GM23248 (cell line): ENCODE data around the gene ABLIM2. TPM values are rescaled to one million over a fixed set of nuclear protein-coding genes. Genes with fewer than 3 reads are reported as not detected.

ENCODE experiments used
- DNase-seq: peaks from one replicate; pipeline ENCODE4 v3.0.0-alpha.2; 2015
- H2AFZ ChIP-seq: fragments of 200-600 bp; sonication (generic); 2 replicates; pipeline ENCODE4 v1.6.1; 2016; ENCODE audit warnings: antibody characterized with exemption
- H3F3A ChIP-seq: fragments of 200-600 bp; sonication (generic); 2 replicates; pipeline ENCODE4 v1.6.1; 2016; ENCODE audit warnings: mild to moderate bottlenecking, antibody characterized with exemption, mixed run types; ENCODE audit not compliant: insufficient read depth
- H3K27ac ChIP-seq: fragments of 200-600 bp; sonication (generic); 2 replicates; pipeline ENCODE4 v1.5.1; 2016; ENCODE audit warnings: mild to moderate bottlenecking
- H3K27me3 ChIP-seq: fragments of 200-600 bp; sonication (generic); replicated peaks from 2 replicates; pipeline ENCODE4 v1.6.1; 2016; ENCODE audit warnings: mild to moderate bottlenecking; ENCODE audit not compliant: insufficient read depth
- H3K36me3 ChIP-seq: fragments of 200-600 bp; sonication (generic); 2 replicates; pipeline ENCODE4 v1.6.1; 2016; ENCODE audit warnings: low read depth, mild to moderate bottlenecking
- H3K4me1 ChIP-seq: fragments of 200-600 bp; sonication (generic); 2 replicates; pipeline ENCODE4 v1.6.1; 2016; ENCODE audit warnings: mild to moderate bottlenecking; ENCODE audit not compliant: insufficient read depth
- H3K4me2 ChIP-seq: fragments of 200-600 bp; sonication (generic); one replicate; pipeline ENCODE4 v1.6.1; 2016; ENCODE audit warnings: mild to moderate bottlenecking; ENCODE audit not compliant: unreplicated experiment
- H3K4me3 ChIP-seq: fragments of 200-600 bp; sonication (generic); 2 replicates; pipeline ENCODE4 v1.5.1; 2016; ENCODE audit warnings: mild to moderate bottlenecking
- H3K79me2 ChIP-seq: fragments of 200-600 bp; sonication (generic); 2 replicates; pipeline ENCODE4 v1.6.1; 2016; ENCODE audit warnings: mild to moderate bottlenecking; ENCODE audit not compliant: insufficient read depth
- H3K9ac ChIP-seq: fragments of 200-600 bp; sonication (generic); 2 replicates; pipeline ENCODE4 v1.6.1; 2016; ENCODE audit warnings: mild to moderate bottlenecking
- H3K9me2 ChIP-seq: fragments of 200-600 bp; sonication (generic); 2 replicates; pipeline ENCODE4 v1.6.1; 2016; ENCODE audit warnings: mixed run types, mild to moderate bottlenecking, moderate library complexity; ENCODE audit not compliant: insufficient read depth
- H3K9me3 ChIP-seq: fragments of 200-600 bp; sonication (generic); one replicate; pipeline ENCODE4 v1.6.1; 2017; ENCODE audit warnings: low read depth
- H4K20me1 ChIP-seq: fragments of 200-600 bp; sonication (generic); 2 replicates; pipeline ENCODE4 v1.6.0; 2016; ENCODE audit not compliant: insufficient read depth
- EZH2 ChIP-seq: fragments of 200-600 bp; sonication (generic); IDR thresholded peaks from 2 replicates; pipeline ENCODE4 v1.6.1; 2018; ENCODE audit warnings: antibody characterized with exemption, mild to moderate bottlenecking; ENCODE audit not compliant: insufficient read depth, poor library complexity, severe bottlenecking
- EZH2phosphoT487 ChIP-seq: fragments of 200-600 bp; sonication (generic); IDR thresholded peaks from 2 replicates; pipeline ENCODE4 v1.6.1; 2018; ENCODE audit warnings: antibody characterized with exemption, moderate library complexity, mild to moderate bottlenecking, low read depth; ENCODE audit not compliant: insufficient read depth
- WGBS, 2 experiments: methylation state at CpG; one replicate each; pipeline ENCODE4 v1.1.6; 2015 to 2017; ENCODE audit warnings: low lambda C conversion rate in 2 of 2, low coverage in 1 of 2; ENCODE audit errors: missing lambda C conversion rate in 2 of 2; 5-methylcytosine and 5-hydroxymethylcytosine counted together
- in situ Hi-C: fragments of 300-500 bp; cut with MboI; formaldehyde crosslinking; loops from 2 replicates; pipeline ENCODE4 v1.15.0; 2020
- polyA plus RNA-seq: library from polyadenylated mRNA; unstranded; fragments of >200 nt; fragmentation: Nextera tagmentation; extraction: Ambion mirVana; gene quantifications from 2 replicates; pipeline ENCODE4 v1.2.1, GENCODE V29; 2016
- total RNA-seq: library from RNA; depleted of rRNA; stranded (reverse); fragments of >200 nt; shearing (Covaris generic); gene quantifications from 2 replicates; pipeline ENCODE4 v1.2.3, GENCODE V29; 2014

ABLIM2 gene
- total and polyA plus RNA-seq, 2 experiments from 2014 or later: not detected

- in situ Hi-C loops: no loop called here
- Histone ChIP-seq H3K27ac (no peak overlapping the region), H3K27me3 (no peaks in the 10 kb centered on the region), H3K9me3 (no peaks in the 10 kb centered on the region), H3K4me1 (peaks cover 54% of the 10 kb centered on the region), H3F3A (peaks cover 43% of the 10 kb centered on the region), H3K9ac (no peak overlapping the region), H3K9me2 (no peaks in the 10 kb centered on the region), H2AFZ (no peak overlapping the region), H3K36me3 (peaks cover 29% of the 10 kb centered on the region), H4K20me1 (peaks cover 19% of the 10 kb centered on the region; the same call in 1 of the 2 replicates), H3K79me2 (peaks cover 100% of the 10 kb centered on the region), H3K4me3 (no peak overlapping the region), H3K4me2 (no peak overlapping the region)
- DNase-seq: no peak
- TF ChIP-seq EZH2phosphoT487 (no peak), EZH2 (no peak)
- WGBS, 2 experiments: 95% methylated on average over 1 of the region's 1 CpG
Measured at GRCh38 chr4:7932287-7932686, 226.3 kb downstream of the ABLIM2 start.

GRCh38 chr4:7929118-7929951 lies 229.3 kb downstream of the ABLIM2 start:
- Histone ChIP-seq H3K27me3 (no peaks in the 10 kb centered on the region), H3K9me3 (no peaks in the 10 kb centered on the region), H2AFZ (no peak overlapping the region), H3K36me3 (peaks cover 41% of the 10 kb centered on the region), H3K27ac (no peak overlapping the region), H3K4me2 (no peak overlapping the region), H3K9ac (0 out of 2 replicates have a peak overlapping the region, but pooled peaks have one; percentile 25), H3K4me3 (no peak overlapping the region), H4K20me1 (peaks cover 33% of the 10 kb centered on the region), H3K4me1 (peaks cover 38% of the 10 kb centered on the region), H3K79me2 (peaks cover 100% of the 10 kb centered on the region), H3K9me2 (no peaks in the 10 kb centered on the region), H3F3A (peaks cover 45% of the 10 kb centered on the region)
- no peak for TF ChIP-seq EZH2
- in situ Hi-C loops: no loop called here
- WGBS, 2 experiments: 21 to 26% methylated on average over 7 of the region's 7 CpGs
- peak; percentile 50 for DNase-seq

- TF ChIP-seq EZH2phosphoT487: no peak
- no peak for TF ChIP-seq EZH2
- no peaks in the 10 kb centered on the region for H3K9me2 ChIP-seq
- no peak overlapping the region for H3K27ac ChIP-seq
- H3K9ac ChIP-seq: no peak overlapping the region
- H3K79me2 ChIP-seq: peaks cover 100% of the 10 kb centered on the region
- WGBS, 2 experiments: 74 to 77% methylated on average over 7 of the region's 7 CpGs
- no peaks in the 10 kb centered on the region for H3K27me3 ChIP-seq
- H3K36me3 ChIP-seq: peaks cover 36% of the 10 kb centered on the region
- in situ Hi-C loops: no loop called here
- H3K9me3 ChIP-seq: no peaks in the 10 kb centered on the region
- H3K4me1 ChIP-seq: peaks cover 35% of the 10 kb centered on the region
- H4K20me1 ChIP-seq: peaks cover 33% of the 10 kb centered on the region
- H3K4me2 ChIP-seq: no peak overlapping the region
- peaks cover 45% of the 10 kb centered on the region for H3F3A ChIP-seq
- DNase-seq: no peak
- no peak overlapping the region for H2AFZ ChIP-seq
- H3K4me3 ChIP-seq: no peak overlapping the region
Measured at GRCh38 chr4:7928711-7929110, 229.9 kb downstream of the ABLIM2 start.

- WGBS, 2 experiments: 97 to 98% methylated on average over 7 of the region's 7 CpGs
- peaks cover 26% of the 10 kb centered on the region for H3K4me1 ChIP-seq
- H3K27me3 ChIP-seq: no peaks in the 10 kb centered on the region
- no peak for TF ChIP-seq EZH2phosphoT487
- TF ChIP-seq EZH2: no peak
- H3K9me2 ChIP-seq: no peaks in the 10 kb centered on the region
- peaks cover 100% of the 10 kb centered on the region for H3K79me2 ChIP-seq
- H3F3A ChIP-seq: peaks cover 54% of the 10 kb centered on the region
- H3K9me3 ChIP-seq: no peaks in the 10 kb centered on the region
- no peak for DNase-seq
- no peak overlapping the region for H3K4me3 ChIP-seq
- in situ Hi-C loops: no loop called here
- peaks cover 38% of the 10 kb centered on the region for H4K20me1 ChIP-seq
- peaks cover 22% of the 10 kb centered on the region; the same call in 1 of the 2 replicates for H3K36me3 ChIP-seq
- no peak overlapping the region for H3K27ac ChIP-seq
- no peak overlapping the region for H3K4me2 ChIP-seq
- H2AFZ ChIP-seq: no peak overlapping the region
- H3K9ac ChIP-seq: no peak overlapping the region
Measured at GRCh38 chr4:7926822-7927221, 231.8 kb downstream of the ABLIM2 start.
